ENCODE measurements around the gene CTIF. TPM values are rescaled to one million over a fixed set of nuclear protein-coding genes. Genes with fewer than 3 reads are reported as not detected.

CTIF gene
- total and polyA plus RNA-seq, 12 donors, result 44.5 to 74.1 (median 58.9) TPM

- WGBS, 2 donors, result 98% methylated on average over 8 of the region's 8 CpGs
- H3K27ac ChIP-seq, result no peak overlapping the region
Observed at GRCh38 chr18:48696218-48696617, 157.4 kb downstream of the CTIF start.

DNA sequence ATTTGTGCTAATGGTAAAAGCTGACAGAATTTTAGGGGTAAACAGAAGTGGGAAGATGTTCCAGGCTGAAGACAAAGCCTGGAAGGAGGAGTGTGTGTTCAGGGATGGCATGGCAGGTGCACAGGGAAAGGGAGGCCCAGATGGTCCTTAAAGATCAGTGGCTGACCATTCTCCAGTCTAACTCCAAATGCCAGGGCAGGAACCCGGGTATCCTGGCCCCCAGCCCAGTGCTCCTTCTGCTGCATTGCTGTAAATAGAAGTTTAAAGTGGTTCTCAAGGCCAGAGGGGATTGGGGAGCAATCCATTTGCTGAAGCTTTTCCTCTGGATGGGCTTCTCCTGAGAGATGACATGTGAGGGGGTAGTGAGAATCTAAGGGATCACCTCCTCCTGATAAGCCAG lies 158.6 kb downstream of the CTIF start:
- Histone ChIP-seq H3K36me3 (no peaks in the 10 kb centered on the region), H3K27ac (no peak overlapping the region), H3K27me3 (no peaks in the 10 kb centered on the region), H3K9me3 (no peaks in the 10 kb centered on the region), H3K4me1 (peaks cover 0 to 72% (median 32%) of the 10 kb centered on the region in 9 donors), H3K4me3 (no peak overlapping the region)
- no peak for DNase-seq
- TF ChIP-seq, protein P1, sequence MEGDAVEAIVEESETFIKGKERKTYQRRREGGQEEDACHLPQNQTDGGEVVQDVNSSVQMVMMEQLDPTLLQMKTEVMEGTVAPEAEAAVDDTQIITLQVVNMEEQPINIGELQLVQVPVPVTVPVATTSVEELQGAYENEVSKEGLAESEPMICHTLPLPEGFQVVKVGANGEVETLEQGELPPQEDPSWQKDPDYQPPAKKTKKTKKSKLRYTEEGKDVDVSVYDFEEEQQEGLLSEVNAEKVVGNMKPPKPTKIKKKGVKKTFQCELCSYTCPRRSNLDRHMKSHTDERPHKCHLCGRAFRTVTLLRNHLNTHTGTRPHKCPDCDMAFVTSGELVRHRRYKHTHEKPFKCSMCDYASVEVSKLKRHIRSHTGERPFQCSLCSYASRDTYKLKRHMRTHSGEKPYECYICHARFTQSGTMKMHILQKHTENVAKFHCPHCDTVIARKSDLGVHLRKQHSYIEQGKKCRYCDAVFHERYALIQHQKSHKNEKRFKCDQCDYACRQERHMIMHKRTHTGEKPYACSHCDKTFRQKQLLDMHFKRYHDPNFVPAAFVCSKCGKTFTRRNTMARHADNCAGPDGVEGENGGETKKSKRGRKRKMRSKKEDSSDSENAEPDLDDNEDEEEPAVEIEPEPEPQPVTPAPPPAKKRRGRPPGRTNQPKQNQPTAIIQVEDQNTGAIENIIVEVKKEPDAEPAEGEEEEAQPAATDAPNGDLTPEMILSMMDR (IDR thresholded peaks at IDR 0.05), result no peak
- intact Hi-C loops (cut with DNase I), result loop anchor here in 1 of 10 donors (10.0 kb wide), 1 partner anchor 747 kb away; no protein-coding TSS in a partner anchor
- 25 to 56% methylated on average over 1 of the region's 1 CpG for WGBS, 2 donors
- no peak for ATAC-seq

More at GRCh38 chr18:48696218-48696617, 157.4 kb downstream of the CTIF start:
- no peaks in the 10 kb centered on the region for H3K9me3 ChIP-seq
- ATAC-seq (no peak), DNase-seq (no peak)
- no peaks in the 10 kb centered on the region for H3K27me3 ChIP-seq
- H3K36me3 ChIP-seq, result peaks cover 0 to under 1% (median 0%) of the 10 kb centered on the region in 9 donors
- H3K4me1 ChIP-seq, result peaks cover 0 to 62% (median 30%) of the 10 kb centered on the region in 9 donors
- intact Hi-C loops (cut with DNase I), result loop anchor here in 1 of 10 donors (10.0 kb wide), 1 partner anchor 749 kb away; no protein-coding TSS in a partner anchor
- no peak overlapping the region for H3K4me3 ChIP-seq
- TF ChIP-seq, protein P1 (IDR thresholded peaks at IDR 0.05), result no peak

GRCh38 chr18:48698707-48699106 lies 159.9 kb downstream of the CTIF start:
- TF ChIP-seq, protein P1 (IDR thresholded peaks at IDR 0.05), result no peak
- Histone ChIP-seq H3K9me3 (no peaks in the 10 kb centered on the region), H3K27ac (no peak overlapping the region), H3K4me3 (no peak overlapping the region), H3K4me1 (peaks cover 0 to 72% (median 30%) of the 10 kb centered on the region in 9 donors), H3K36me3 (no peaks in the 10 kb centered on the region), H3K27me3 (no peaks in the 10 kb centered on the region)
- DNase-seq (no peak), ATAC-seq (no peak)
- WGBS, 2 donors, result 87 to 95% methylated on average over 5 of the region's 5 CpGs
- intact Hi-C loops (cut with DNase I), result loop anchor here in 1 of 10 donors (10.0 kb wide), 1 partner anchor 746 kb away; no protein-coding TSS in a partner anchor

- TF ChIP-seq, protein P1 (IDR thresholded peaks at IDR 0.05), result no peak
- intact Hi-C loops (cut with DNase I), result loop anchor here in 1 of 10 donors (10.0 kb wide), 1 partner anchor 745 kb away; no protein-coding TSS in a partner anchor
- Histone ChIP-seq H3K27me3 (no peaks in the 10 kb centered on the region), H3K9me3 (no peaks in the 10 kb centered on the region), H3K4me3 (no peak overlapping the region), H3K4me1 (peaks cover 0 to 63% (median 21%) of the 10 kb centered on the region in 9 donors), H3K36me3 (peaks cover 0 to 1% (median 0%) of the 10 kb centered on the region in 9 donors), H3K27ac (no peak overlapping the region)
- WGBS, 2 donors, result 50 to 70% methylated on average over 7 of the region's 7 CpGs
- DNase-seq (no peak), ATAC-seq (no peak)
Observed at GRCh38 chr18:48699761-48700160, 160.9 kb downstream of the CTIF start.

All from heart right ventricle (tissue), 16 donors.